CD14-positive monocyte (primary cell): ENCODE data around the gene PLXNA2. TPM values are rescaled to one million over a fixed set of nuclear protein-coding genes. Genes with fewer than 3 reads are reported as not detected.

Source experiments
- DNase-seq, 3 donors: peaks; one replicate each; pipeline ENCODE4 v3.0.0-alpha.2; 2011 to 2022
- H2AFZ ChIP-seq: 2 replicates; pipeline ENCODE4 v1.6.0; 2012; ENCODE audit warnings: mild to moderate bottlenecking, low read depth, low read length, inconsistent platforms; ENCODE audit not compliant: insufficient read depth, poor library complexity, severe bottlenecking
- H3K27ac ChIP-seq, 2 donors: 1 replicate in 1 of 2; 2 replicates in 1 of 2; pipeline ENCODE4 v1.5.1; 2012 to 2013; ENCODE audit warnings: low read length in 2 of 2, control low read depth in 1 of 2, inconsistent platforms in 1 of 2, low read depth in 1 of 2, mild to moderate bottlenecking in 1 of 2
- H3K27me3 ChIP-seq, 2 donors: one replicate each; pipeline versions ENCODE4 v1.6.0 to v1.6.1; 2011 to 2013; ENCODE audit warnings: low read length in 2 of 2; ENCODE audit not compliant: control insufficient read depth in 2 of 2, insufficient read depth in 2 of 2
- H3K36me3 ChIP-seq, 2 donors: replicated peaks in 1 of 2; 1 replicate in 1 of 2; 2 replicates in 1 of 2; pipeline versions ENCODE4 v1.5.1 to v1.6.1; 2012 to 2013; ENCODE audit warnings: low read length in 2 of 2, control low read depth in 1 of 2, inconsistent platforms in 1 of 2, mild to moderate bottlenecking in 1 of 2; ENCODE audit not compliant: insufficient read depth in 2 of 2, control insufficient read depth in 1 of 2
- H3K4me1 ChIP-seq, 2 donors: 1 replicate in 1 of 2; 2 replicates in 1 of 2; pipeline versions ENCODE4 v1.5.1 to v1.6.1; 2012 to 2013; ENCODE audit warnings: low read length in 2 of 2, control low read depth in 1 of 2, inconsistent platforms in 1 of 2, mild to moderate bottlenecking in 1 of 2, moderate library complexity in 1 of 2; ENCODE audit not compliant: insufficient read depth in 2 of 2, control insufficient read depth in 1 of 2
- H3K4me2 ChIP-seq: replicated peaks from 2 replicates; pipeline ENCODE3; 2012; ENCODE audit warnings: low read length, moderate library complexity, mild to moderate bottlenecking; ENCODE audit not compliant: poor library complexity, severe bottlenecking; ENCODE audit errors: extremely low read depth
- H3K4me3 ChIP-seq, 3 experiments: fragments of 200-600 bp in 1 of 3; sonication (generic) in 1 of 3; replicated peaks in 1 of 3; 1 replicate in 2 of 3; 2 replicates in 1 of 3; pipeline ENCODE4 v1.5.1; 2011 to 2013; ENCODE audit warnings: low read length in 3 of 3, mild to moderate bottlenecking in 3 of 3, control low read depth in 2 of 3, low read depth in 2 of 3, inconsistent platforms in 1 of 3, moderate library complexity in 1 of 3
- H3K79me2 ChIP-seq: 2 replicates; pipeline ENCODE4 v1.6.0; 2012; ENCODE audit warnings: mild to moderate bottlenecking, control low read depth, inconsistent platforms, low read length, moderate library complexity; ENCODE audit not compliant: insufficient read depth
- H3K9ac ChIP-seq: 2 replicates; pipeline ENCODE4 v1.6.0; 2017; ENCODE audit warnings: low read length, mild to moderate bottlenecking; ENCODE audit not compliant: insufficient read depth, poor library complexity, severe bottlenecking
- H3K9me3 ChIP-seq, 2 donors: replicated peaks in 1 of 2; 1 replicate in 1 of 2; 2 replicates in 1 of 2; pipeline versions ENCODE4 v1.5.1 to v1.6.1; 2012 to 2013; ENCODE audit warnings: low read length in 2 of 2, control low read depth in 1 of 2; ENCODE audit not compliant: control insufficient read depth in 1 of 2, insufficient read depth in 1 of 2
- H4K20me1 ChIP-seq: 2 replicates; pipeline ENCODE4 v1.6.0; 2012; ENCODE audit warnings: mild to moderate bottlenecking, low read length, control low read depth, moderate library complexity; ENCODE audit not compliant: insufficient read depth
- H3K27ac Mint-ChIP-seq, 7 donors: one replicate each; pipeline ENCODE4 v1.8.0; 2020; ENCODE audit warnings: mild to moderate bottlenecking in 7 of 7, mixed read lengths in 7 of 7, moderate library complexity in 6 of 7, inconsistent platforms in 2 of 7
- H3K27me3 Mint-ChIP-seq, 3 donors: one replicate each; pipeline ENCODE4 v1.8.0; 2021 to 2022; ENCODE audit warnings: low read depth in 3 of 3, mild to moderate bottlenecking in 3 of 3, mixed read lengths in 3 of 3, moderate library complexity in 3 of 3, inconsistent platforms in 1 of 3
- H3K36me3 Mint-ChIP-seq, 2 donors: one replicate each; pipeline ENCODE4 v1.8.0; 2020; ENCODE audit warnings: mixed read lengths in 2 of 2, inconsistent platforms in 1 of 2, mild to moderate bottlenecking in 1 of 2
- H3K4me1 Mint-ChIP-seq: one replicate; pipeline ENCODE4 v1.8.0; 2020; ENCODE audit warnings: mild to moderate bottlenecking, mixed read lengths
- H3K4me3 Mint-ChIP-seq, 2 donors: one replicate each; pipeline ENCODE4 v1.8.0; 2020; ENCODE audit warnings: mild to moderate bottlenecking in 2 of 2, mixed read lengths in 2 of 2, moderate library complexity in 1 of 2
- H3K9me3 Mint-ChIP-seq, 7 donors: one replicate each; pipeline ENCODE4 v1.8.0; 2020 to 2022; ENCODE audit warnings: mixed read lengths in 7 of 7, mild to moderate bottlenecking in 6 of 7, moderate library complexity in 6 of 7, inconsistent platforms in 2 of 7
- WGBS: methylation state at CpG from one replicate; pipeline ENCODE4 v1.1.5; 2013; ENCODE audit warnings: missing lambda C conversion rate; ENCODE audit not compliant: insufficient coverage; 5-methylcytosine and 5-hydroxymethylcytosine counted together
- intact Hi-C, 2 donors: fragments of 100-400 bp; cut with micrococcal nuclease; formaldehyde crosslinking; loops; one replicate each; pipeline versions ENCODE4 v1.15.0 to v1.15.1; 2023
- polyA plus RNA-seq, 3 donors: library from polyadenylated mRNA; depleted of rRNA in 1 of 3; unstranded in 2 of 3; stranded (reverse) in 1 of 3; fragments of 300-500 nt in 2 of 3; fragments of >200 nt in 1 of 3; fragmentation: Illumina TruSeq in 2 of 3; gene quantifications; 1 replicate in 2 of 3; 2 replicates in 1 of 3; pipeline ENCODE4 v1.2.3, GENCODE V29; 2012 to 2021
- TF ChIP-seq, protein P1 (sequence below): fragments of 200-600 bp; IDR thresholded peaks from one replicate; pipeline ENCODE4 v1.8.0; 2022; ENCODE audit warnings: antibody characterized with exemption, mild to moderate bottlenecking

PLXNA2 gene
- polyA plus RNA-seq, 3 donors = 0.75 to 2.1 (median 1.1) TPM

DNA sequence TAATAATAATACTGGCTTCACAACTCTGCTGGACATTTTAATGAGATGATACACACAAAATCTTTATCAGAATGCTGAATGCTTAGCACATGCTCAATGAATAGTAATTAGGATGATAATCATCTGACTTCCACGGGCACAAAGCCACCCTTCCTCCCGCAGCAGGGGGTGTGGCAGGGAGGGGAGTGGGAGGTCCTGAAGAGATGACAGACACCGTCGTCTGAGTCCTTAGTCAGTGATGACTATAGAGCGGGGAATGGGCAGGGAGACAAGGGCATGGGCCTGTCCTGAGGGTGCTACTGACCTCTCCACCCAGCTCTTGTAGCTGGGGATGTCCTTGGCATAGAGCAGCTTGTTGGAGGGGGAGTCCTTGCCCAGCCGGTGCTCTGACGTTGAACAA lies 215.7 kb downstream of the PLXNA2 start:
- Mint-ChIP-seq H3K4me1 (no peaks in the 10 kb centered on the region), H3K36me3 (no peaks in the 10 kb centered on the region), H3K27ac (no peak overlapping the region), H3K4me3 (no peak overlapping the region), H3K27me3 (peaks cover 0 to 2% (median 0%) of the 10 kb centered on the region in 3 donors), H3K9me3 (no peaks in the 10 kb centered on the region)
- TF ChIP-seq, protein P1, sequence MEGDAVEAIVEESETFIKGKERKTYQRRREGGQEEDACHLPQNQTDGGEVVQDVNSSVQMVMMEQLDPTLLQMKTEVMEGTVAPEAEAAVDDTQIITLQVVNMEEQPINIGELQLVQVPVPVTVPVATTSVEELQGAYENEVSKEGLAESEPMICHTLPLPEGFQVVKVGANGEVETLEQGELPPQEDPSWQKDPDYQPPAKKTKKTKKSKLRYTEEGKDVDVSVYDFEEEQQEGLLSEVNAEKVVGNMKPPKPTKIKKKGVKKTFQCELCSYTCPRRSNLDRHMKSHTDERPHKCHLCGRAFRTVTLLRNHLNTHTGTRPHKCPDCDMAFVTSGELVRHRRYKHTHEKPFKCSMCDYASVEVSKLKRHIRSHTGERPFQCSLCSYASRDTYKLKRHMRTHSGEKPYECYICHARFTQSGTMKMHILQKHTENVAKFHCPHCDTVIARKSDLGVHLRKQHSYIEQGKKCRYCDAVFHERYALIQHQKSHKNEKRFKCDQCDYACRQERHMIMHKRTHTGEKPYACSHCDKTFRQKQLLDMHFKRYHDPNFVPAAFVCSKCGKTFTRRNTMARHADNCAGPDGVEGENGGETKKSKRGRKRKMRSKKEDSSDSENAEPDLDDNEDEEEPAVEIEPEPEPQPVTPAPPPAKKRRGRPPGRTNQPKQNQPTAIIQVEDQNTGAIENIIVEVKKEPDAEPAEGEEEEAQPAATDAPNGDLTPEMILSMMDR = no peak
- no peak overlapping the region for H3K4me2 ChIP-seq
- 91% methylated on average over 7 of the region's 7 CpGs for WGBS
- no peak overlapping the region for H3K4me3 ChIP-seq
- intact Hi-C loops = loop anchor here in 1 of 2 donors (10.0 kb wide), 1 partner anchor 66 kb away; no protein-coding TSS in a partner anchor
- DNase-seq = no peak
- H3K27ac ChIP-seq = no peak overlapping the region
- no peaks in the 10 kb centered on the region for H4K20me1 ChIP-seq
- no peaks in the 10 kb centered on the region for H3K79me2 ChIP-seq
- no peaks in the 10 kb centered on the region for H3K36me3 ChIP-seq
- no peaks in the 10 kb centered on the region for H3K4me1 ChIP-seq
- H2AFZ ChIP-seq = no peak overlapping the region
- H3K9ac ChIP-seq = no peak overlapping the region
- H3K27me3 ChIP-seq = no peaks in the 10 kb centered on the region
- no peaks in the 10 kb centered on the region for H3K9me3 ChIP-seq

DNA sequence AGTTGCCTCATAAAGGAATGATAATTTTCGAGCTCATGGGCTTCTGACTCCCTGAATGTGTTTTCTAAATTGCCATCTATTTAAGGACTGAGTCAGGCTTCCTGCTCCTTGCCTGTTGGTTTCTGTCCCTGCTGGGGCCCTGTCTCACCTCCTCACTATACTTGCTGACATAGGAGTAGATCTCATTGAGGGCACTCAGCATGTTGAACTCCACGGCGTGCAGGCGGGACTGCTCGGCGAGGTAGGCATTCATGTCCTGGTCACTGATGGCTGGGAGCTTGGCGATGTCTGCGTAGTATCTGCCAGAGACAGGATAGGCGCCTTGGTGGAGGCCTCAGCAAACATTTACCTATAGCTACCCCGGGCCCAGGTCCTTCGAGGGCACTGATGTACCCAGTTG lies 216.3 kb downstream of the PLXNA2 start:
- Histone ChIP-seq H3K36me3 (no peaks in the 10 kb centered on the region), H3K9me3 (no peaks in the 10 kb centered on the region), H3K4me2 (no peak overlapping the region), H3K4me1 (no peaks in the 10 kb centered on the region), H4K20me1 (no peaks in the 10 kb centered on the region), H2AFZ (no peak overlapping the region), H3K4me3 (no peak overlapping the region), H3K27me3 (no peaks in the 10 kb centered on the region), H3K9ac (no peak overlapping the region), H3K27ac (no peak overlapping the region), H3K79me2 (no peaks in the 10 kb centered on the region)
- Mint-ChIP-seq H3K27me3 (peaks cover 0 to 4% (median 2%) of the 10 kb centered on the region in 3 donors), H3K36me3 (no peaks in the 10 kb centered on the region), H3K4me3 (no peak overlapping the region), H3K27ac (no peak overlapping the region), H3K4me1 (no peaks in the 10 kb centered on the region), H3K9me3 (no peaks in the 10 kb centered on the region)
- TF ChIP-seq, protein P1 = no peak
- WGBS = 93% methylated on average over 11 of the region's 11 CpGs
- no peak for DNase-seq
- intact Hi-C loops = loop anchor here in 1 of 2 donors (10.0 kb wide), 1 partner anchor 67 kb away; no protein-coding TSS in a partner anchor
